Subcutaneous adipose tissue (tissue), 4 donors: ENCODE measurements around the gene MYO1B. TPM values are rescaled to one million over a fixed set of nuclear protein-coding genes. Genes with fewer than 3 reads are reported as not detected.

Experiments
- CTCF ChIP-seq: fragments of 450-650 bp; IDR thresholded peaks from one replicate; pipeline ENCODE4 v1.5.1; 2016; ENCODE audit warnings: low read depth, mild to moderate bottlenecking, control low read depth, antibody characterized with exemption, moderate library complexity
- total RNA-seq, 4 donors: library from RNA; depleted of rRNA; stranded (reverse); fragments of >200 nt; gene quantifications; one replicate each; pipeline ENCODE4 v1.1.0, GENCODE V29; 2016

The MYO1B gene
- total RNA-seq, 4 donors from 2014 or later: 34.3 to 102 (median 59.3) TPM

GRCh38 chr2:191399601-191400000 lies 154.4 kb downstream of the MYO1B start:
- no peak for TF ChIP-seq CTCF

- TF ChIP-seq CTCF: no peak
These were observed 156.1 kb downstream of the MYO1B start for GRCh38 chr2:191401287-191401686.

GRCh38 chr2:191402966-191403565 lies 157.9 kb downstream of the MYO1B start:
- no peak for TF ChIP-seq CTCF

- no peak for TF ChIP-seq CTCF
These were observed 159.4 kb downstream of the MYO1B start for GRCh38 chr2:191404568-191404991.

GRCh38 chr2:191405546-191405945 lies 160.3 kb downstream of the MYO1B start:
- TF ChIP-seq CTCF: no peak

- TF ChIP-seq CTCF: no peak
These were observed 165.6 kb downstream of the MYO1B start for GRCh38 chr2:191410646-191411436.

- no peak for TF ChIP-seq CTCF
These were observed 166.3 kb downstream of the MYO1B start for GRCh38 chr2:191411472-191411871.
